ENCODE measurements around the gene CEP55. TPM values are rescaled to one million over a fixed set of nuclear protein-coding genes. Genes with fewer than 3 reads are reported as not detected.

The CEP55 gene
- total RNA-seq, 1 donor from 2014 or later = 73.2 TPM

DNA sequence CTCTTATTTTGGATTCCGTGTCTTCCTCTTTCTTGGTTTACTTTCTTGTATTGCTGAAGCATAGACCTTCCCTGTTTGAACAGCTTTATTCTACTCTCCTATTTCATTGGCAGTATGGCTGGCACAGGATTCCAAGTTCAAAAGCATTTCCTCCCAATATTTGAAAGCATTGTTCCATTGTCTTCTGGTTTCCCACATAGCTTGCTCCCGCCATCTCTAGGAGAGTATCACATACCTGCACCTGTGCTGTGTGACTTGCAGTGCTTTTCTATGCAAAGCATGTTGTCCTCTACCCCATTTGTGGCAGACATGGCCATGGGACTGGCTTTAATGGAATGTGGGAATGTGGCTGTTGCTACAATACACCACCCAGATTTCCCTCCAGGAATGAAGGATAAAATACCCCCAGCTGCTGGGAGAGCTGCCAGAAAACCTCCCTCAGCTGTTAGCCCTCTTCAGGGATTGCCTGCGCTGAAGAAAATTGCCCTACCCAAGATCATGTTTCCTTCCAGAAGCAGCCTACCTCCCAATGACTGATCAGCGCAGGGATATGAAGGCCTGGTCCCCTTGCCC lies 7.4 kb upstream of the CEP55 start:
- no peak for DNase-seq (ENCODE audit: low read depth)
- TF ChIP-seq, protein P1, sequence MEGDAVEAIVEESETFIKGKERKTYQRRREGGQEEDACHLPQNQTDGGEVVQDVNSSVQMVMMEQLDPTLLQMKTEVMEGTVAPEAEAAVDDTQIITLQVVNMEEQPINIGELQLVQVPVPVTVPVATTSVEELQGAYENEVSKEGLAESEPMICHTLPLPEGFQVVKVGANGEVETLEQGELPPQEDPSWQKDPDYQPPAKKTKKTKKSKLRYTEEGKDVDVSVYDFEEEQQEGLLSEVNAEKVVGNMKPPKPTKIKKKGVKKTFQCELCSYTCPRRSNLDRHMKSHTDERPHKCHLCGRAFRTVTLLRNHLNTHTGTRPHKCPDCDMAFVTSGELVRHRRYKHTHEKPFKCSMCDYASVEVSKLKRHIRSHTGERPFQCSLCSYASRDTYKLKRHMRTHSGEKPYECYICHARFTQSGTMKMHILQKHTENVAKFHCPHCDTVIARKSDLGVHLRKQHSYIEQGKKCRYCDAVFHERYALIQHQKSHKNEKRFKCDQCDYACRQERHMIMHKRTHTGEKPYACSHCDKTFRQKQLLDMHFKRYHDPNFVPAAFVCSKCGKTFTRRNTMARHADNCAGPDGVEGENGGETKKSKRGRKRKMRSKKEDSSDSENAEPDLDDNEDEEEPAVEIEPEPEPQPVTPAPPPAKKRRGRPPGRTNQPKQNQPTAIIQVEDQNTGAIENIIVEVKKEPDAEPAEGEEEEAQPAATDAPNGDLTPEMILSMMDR (conservative IDR thresholded peaks at IDR 0.05; ENCODE audit: low read depth, low read length) = no peak
- no peak overlapping the region for H3K4me3 ChIP-seq (ENCODE audit: low read depth, low read length)

DNA sequence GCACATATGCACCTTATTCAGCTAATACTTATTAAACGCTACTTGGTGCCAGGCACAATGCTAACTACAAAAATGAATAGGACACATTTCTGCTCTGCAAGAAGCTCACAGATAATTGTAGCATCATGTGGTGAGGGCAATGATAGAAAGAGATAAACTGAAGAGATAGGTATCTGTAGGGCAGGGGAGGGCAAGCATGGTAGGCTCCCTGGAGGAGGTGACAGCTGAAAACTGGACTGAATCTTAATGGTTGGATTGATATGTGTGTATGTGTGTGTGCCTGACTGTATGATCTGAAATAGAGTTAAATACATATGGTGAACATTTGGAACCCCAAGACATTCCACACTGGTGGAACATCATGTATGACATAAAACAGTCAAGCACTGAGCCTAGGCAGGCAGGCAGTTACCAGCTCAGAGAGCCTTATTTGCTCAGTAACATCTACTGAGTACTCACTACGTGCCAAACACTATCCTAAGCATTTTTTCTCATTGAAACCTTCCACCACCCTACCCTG lies 4.8 kb upstream of the CEP55 start:
- no peak overlapping the region for H3K4me3 ChIP-seq (ENCODE audit: low read depth, low read length)
- TF ChIP-seq, protein P1 (conservative IDR thresholded peaks at IDR 0.05; ENCODE audit: low read depth, low read length) = no peak

DNA sequence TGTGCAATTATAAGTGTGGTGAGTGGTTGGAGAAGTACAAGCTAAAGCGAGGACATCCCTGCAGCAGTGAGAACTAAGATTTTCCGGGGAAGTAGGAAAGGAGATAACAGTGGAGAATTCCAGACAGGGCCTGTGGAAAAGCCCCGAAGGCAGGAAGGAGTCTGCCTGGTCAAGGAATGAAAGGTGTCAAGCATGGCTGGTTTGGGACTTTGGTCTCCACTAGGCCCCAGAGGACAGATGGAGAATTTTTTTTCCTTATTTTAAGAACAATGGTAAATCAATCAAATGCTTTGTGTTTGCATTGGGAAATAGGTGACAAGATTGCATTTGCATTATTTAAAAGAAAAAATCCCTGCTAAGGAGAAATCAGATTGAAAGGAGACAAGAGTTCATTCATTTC lies 3.2 kb upstream of the CEP55 start:
- DNase-seq (ENCODE audit: low read depth) = no peak
- TF ChIP-seq, protein P1 (conservative IDR thresholded peaks at IDR 0.05; ENCODE audit: low read depth, low read length) = peak; percentile 34
- H3K4me3 ChIP-seq (ENCODE audit: low read depth, low read length) = no peak overlapping the region

More for the DNA sequence above, 4.8 kb upstream of the CEP55 start:
- DNase-seq (ENCODE audit: low read depth) = no peak

DNA sequence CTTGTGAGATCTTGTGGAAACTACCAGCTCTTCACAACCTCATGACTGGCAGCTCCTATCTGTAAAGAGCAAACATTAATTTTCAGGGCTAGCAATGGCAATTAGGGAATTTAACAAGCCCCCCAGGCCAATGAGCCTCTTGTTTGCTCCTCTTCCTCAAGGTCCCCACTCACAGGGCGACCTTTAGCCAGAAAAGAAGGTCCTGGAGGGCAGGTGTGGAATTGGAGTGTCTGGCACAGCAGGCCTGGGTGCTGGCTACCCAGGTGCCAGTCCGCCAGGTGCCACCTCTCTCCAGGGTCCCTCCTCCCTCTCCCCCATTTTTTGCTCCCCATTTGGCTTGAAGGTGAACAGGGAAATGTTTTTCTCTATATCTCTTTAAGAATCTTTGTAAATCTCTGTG lies 1.9 kb upstream of the CEP55 start:
- no peak overlapping the region for H3K4me3 ChIP-seq (ENCODE audit: low read depth, low read length)
- TF ChIP-seq, protein P1 (conservative IDR thresholded peaks at IDR 0.05; ENCODE audit: low read depth, low read length) = no peak
- DNase-seq (ENCODE audit: low read depth) = no peak

- TF ChIP-seq, protein P1 (conservative IDR thresholded peaks at IDR 0.05; ENCODE audit: low read depth, low read length) = no peak
- H3K4me3 ChIP-seq (ENCODE audit: low read depth, low read length) = peak overlapping the region; percentile 84
- no peak for DNase-seq (ENCODE audit: low read depth)
Measured at GRCh38 chr10:93495654-93496321, 624 bp upstream of the CEP55 start.

- TF ChIP-seq, protein P1 (conservative IDR thresholded peaks at IDR 0.05; ENCODE audit: low read depth, low read length) = no peak
Measured at GRCh38 chr10:93498166-93498565, 1.8 kb downstream of the CEP55 start.

More at GRCh38 chr10:93498166-93498565, 1.8 kb downstream of the CEP55 start:
- H3K4me3 ChIP-seq (ENCODE audit: low read depth, low read length) = no peak overlapping the region
- DNase-seq (ENCODE audit: low read depth) = no peak

All from epithelial cell of proximal tubule (primary cell).